Transverse colon (tissue), 3 donors: Measurements from ENCODE around the gene DLG2.

Experiments used
- POLR2A ChIP-seq: fragments of 450-650 bp; IDR thresholded peaks from one replicate; pipeline ENCODE4 v1.6.1; 2016; ENCODE audit warnings: antibody characterized with exemption, mild to moderate bottlenecking, moderate library complexity
- TF ChIP-seq, protein P1 (sequence below), 5 experiments: fragments of 200-600 bp in 3 of 5; fragments of 450-650 bp in 2 of 5; sonication (generic) in 3 of 5; IDR thresholded peaks; 1 replicate in 2 of 5; 2 replicates in 3 of 5; pipeline ENCODE4 v1.5.1; 2016 to 2017; ENCODE audit warnings: antibody characterized with exemption in 5 of 5, inconsistent platforms in 3 of 5, mild to moderate bottlenecking in 2 of 5, moderate library complexity in 1 of 5

DNA sequence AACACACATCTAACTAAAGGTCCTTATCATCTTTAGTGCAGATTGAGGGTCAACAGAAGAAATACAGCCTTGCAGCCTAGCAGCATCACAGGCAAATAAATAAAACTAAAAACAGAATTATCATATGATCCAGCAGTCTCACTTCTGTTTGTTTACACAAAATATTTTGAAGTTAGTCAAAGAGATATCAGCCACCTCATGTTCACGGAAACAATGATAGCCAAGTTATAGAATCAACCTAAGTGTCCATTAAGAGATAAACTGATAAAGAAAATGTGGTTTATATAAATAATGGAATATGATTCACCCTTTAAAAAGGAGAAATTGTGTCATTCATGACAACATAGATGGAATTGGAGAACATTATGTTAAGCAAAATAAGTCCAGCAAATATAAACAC is 1602.9 kb downstream of the DLG2 start:
- TF ChIP-seq POLR2A = no peak
- TF ChIP-seq, protein P1, sequence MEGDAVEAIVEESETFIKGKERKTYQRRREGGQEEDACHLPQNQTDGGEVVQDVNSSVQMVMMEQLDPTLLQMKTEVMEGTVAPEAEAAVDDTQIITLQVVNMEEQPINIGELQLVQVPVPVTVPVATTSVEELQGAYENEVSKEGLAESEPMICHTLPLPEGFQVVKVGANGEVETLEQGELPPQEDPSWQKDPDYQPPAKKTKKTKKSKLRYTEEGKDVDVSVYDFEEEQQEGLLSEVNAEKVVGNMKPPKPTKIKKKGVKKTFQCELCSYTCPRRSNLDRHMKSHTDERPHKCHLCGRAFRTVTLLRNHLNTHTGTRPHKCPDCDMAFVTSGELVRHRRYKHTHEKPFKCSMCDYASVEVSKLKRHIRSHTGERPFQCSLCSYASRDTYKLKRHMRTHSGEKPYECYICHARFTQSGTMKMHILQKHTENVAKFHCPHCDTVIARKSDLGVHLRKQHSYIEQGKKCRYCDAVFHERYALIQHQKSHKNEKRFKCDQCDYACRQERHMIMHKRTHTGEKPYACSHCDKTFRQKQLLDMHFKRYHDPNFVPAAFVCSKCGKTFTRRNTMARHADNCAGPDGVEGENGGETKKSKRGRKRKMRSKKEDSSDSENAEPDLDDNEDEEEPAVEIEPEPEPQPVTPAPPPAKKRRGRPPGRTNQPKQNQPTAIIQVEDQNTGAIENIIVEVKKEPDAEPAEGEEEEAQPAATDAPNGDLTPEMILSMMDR (IDR thresholded peaks at IDR 0.05) = no peak
